A673 (cell line): ENCODE data around the gene OXSM.

Source experiments
- CTCF ChIP-seq: fragments of 300-800, 200-600 bp; sonication (generic); conservative IDR thresholded peaks from 2 replicates; pipeline ENCODE4 v1.5.1; 2017; ENCODE audit warnings: low read depth, mild to moderate bottlenecking, antibody characterized with exemption, low read length, moderate library complexity, mixed read lengths
- EZH2 ChIP-seq: fragments of 200-600 bp; sonication (generic); IDR thresholded peaks from 2 replicates; pipeline ENCODE4 v1.6.1; 2017; ENCODE audit warnings: borderline replicate concordance, low read depth, mild to moderate bottlenecking, mixed read lengths, antibody characterized with exemption, low read length; ENCODE audit not compliant: poor library complexity, severe bottlenecking

DNA sequence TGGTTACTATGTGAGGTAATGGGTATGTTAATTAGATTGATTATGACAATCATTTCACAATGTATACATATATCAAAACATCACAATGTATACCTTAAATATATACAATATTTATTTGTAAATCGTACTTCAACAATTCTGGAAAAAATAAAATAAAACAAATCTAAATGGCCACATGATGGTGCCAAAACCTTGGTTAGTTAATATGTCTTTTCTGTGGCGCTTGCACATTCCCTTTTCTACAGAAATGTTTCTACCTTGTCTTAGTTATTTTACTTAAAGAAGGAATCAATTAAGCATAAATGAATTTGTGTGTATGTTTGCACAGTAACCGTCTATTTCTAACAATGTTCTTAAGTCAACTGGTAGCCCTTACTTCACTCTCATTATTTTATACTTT is 53.4 kb downstream of the OXSM start:
- TF ChIP-seq CTCF (peak; percentile 44; the same call in 1 of the 2 replicates), EZH2 (no peak)
